Activated CD8-positive, alpha-beta memory T cell treated with anti-CD3 and anti-CD28 coated beads for 4 hours (primary cell): ENCODE data around the gene GLI3.

Experiments
- DNase-seq, 2 donors: peaks; one replicate each; pipeline ENCODE4 v3.0.0-alpha.2; 2020; ENCODE audit warnings: low read depth in 2 of 2

GLI3 gene

GRCh38 chr7:42082144-42082543 lies 154.9 kb downstream of the GLI3 start:
- DNase-seq: no peak

GRCh38 chr7:42081671-42082070 lies 155.3 kb downstream of the GLI3 start:
- DNase-seq: no peak

GRCh38 chr7:42080841-42081586 lies 156.0 kb downstream of the GLI3 start:
- no peak for DNase-seq

- no peak for DNase-seq
Observed at GRCh38 chr7:42077271-42078135, 159.5 kb downstream of the GLI3 start.

GRCh38 chr7:42076870-42077269 lies 160.1 kb downstream of the GLI3 start:
- DNase-seq: no peak

GRCh38 chr7:42075418-42075817 lies 161.6 kb downstream of the GLI3 start:
- no peak for DNase-seq

- no peak for DNase-seq
Observed at GRCh38 chr7:42074076-42074475, 162.9 kb downstream of the GLI3 start.

GRCh38 chr7:42071372-42072261 lies 165.4 kb downstream of the GLI3 start:
- DNase-seq: no peak

- no peak for DNase-seq
Observed at GRCh38 chr7:42070068-42070467, 166.9 kb downstream of the GLI3 start.

- DNase-seq: no peak
Observed at GRCh38 chr7:42069590-42069989, 167.4 kb downstream of the GLI3 start.

- no peak for DNase-seq
Observed at GRCh38 chr7:42068554-42069280, 168.3 kb downstream of the GLI3 start.

GRCh38 chr7:42065942-42066341 lies 171.1 kb downstream of the GLI3 start:
- DNase-seq: no peak

GRCh38 chr7:42065015-42065414 lies 172.0 kb downstream of the GLI3 start:
- DNase-seq: no peak

- no peak for DNase-seq
Observed at GRCh38 chr7:42064534-42064933, 172.5 kb downstream of the GLI3 start.

GRCh38 chr7:42059275-42059674 lies 177.7 kb downstream of the GLI3 start:
- DNase-seq: no peak

- no peak for DNase-seq
Observed at GRCh38 chr7:42057331-42057730, 179.7 kb downstream of the GLI3 start.

GRCh38 chr7:42055171-42055570 lies 181.8 kb downstream of the GLI3 start:
- DNase-seq: no peak

GRCh38 chr7:42053834-42054233 lies 183.2 kb downstream of the GLI3 start:
- DNase-seq: no peak

- DNase-seq: no peak
Observed at GRCh38 chr7:42049761-42050160, 187.2 kb downstream of the GLI3 start.

GRCh38 chr7:42046483-42046882 lies 190.5 kb downstream of the GLI3 start:
- DNase-seq: no peak

GRCh38 chr7:42045961-42046360 lies 191.0 kb downstream of the GLI3 start:
- DNase-seq: no peak
